H9 (cell line): Measurements from ENCODE around the gene SPDYE4. TPM values are rescaled to one million over a fixed set of nuclear protein-coding genes. Genes with fewer than 3 reads are reported as not detected.

Source experiments
- DNase-seq: peaks from one replicate; pipeline ENCODE4 v3.0.0-alpha.2; 2017
- H2AFZ ChIP-seq: one replicate; pipeline ENCODE4 v1.6.1; 2013; ENCODE audit warnings: mild to moderate bottlenecking, low read length, control low read depth, moderate library complexity
- H2AK5ac ChIP-seq: 2 replicates; pipeline ENCODE4 v1.6.1; 2013; ENCODE audit warnings: low read length, control low read depth, mixed read lengths; ENCODE audit not compliant: insufficient read length
- H2BK120ac ChIP-seq: one replicate; pipeline ENCODE4 v1.6.1; 2013; ENCODE audit warnings: low read depth, mild to moderate bottlenecking, low read length, control low read depth, inconsistent platforms; ENCODE audit not compliant: poor library complexity, severe bottlenecking
- H2BK12ac ChIP-seq: 2 replicates; pipeline ENCODE4 v1.6.1; 2013; ENCODE audit warnings: low read length, control low read depth, mixed read lengths, low read depth; ENCODE audit not compliant: insufficient read length
- H2BK15ac ChIP-seq: 2 replicates; pipeline ENCODE4 v1.6.1; 2013; ENCODE audit warnings: low read depth, low read length, control low read depth
- H2BK20ac ChIP-seq: one replicate; pipeline ENCODE4 v1.6.1; 2013; ENCODE audit warnings: low read depth, mild to moderate bottlenecking, low read length, control low read depth, inconsistent platforms; ENCODE audit not compliant: poor library complexity, severe bottlenecking
- H2BK5ac ChIP-seq: 2 replicates; pipeline ENCODE4 v1.6.1; 2013; ENCODE audit warnings: low read length, control low read depth, mixed read lengths; ENCODE audit not compliant: insufficient read length
- H3K14ac ChIP-seq: 2 replicates; pipeline ENCODE4 v1.6.1; 2013; ENCODE audit warnings: low read length, control low read depth; ENCODE audit not compliant: insufficient read depth
- H3K18ac ChIP-seq: 2 replicates; pipeline ENCODE4 v1.6.1; 2013; ENCODE audit warnings: low read depth, mild to moderate bottlenecking, mixed read lengths, low read length, control low read depth; ENCODE audit not compliant: insufficient read length
- H3K23ac ChIP-seq: 2 replicates; pipeline ENCODE4 v1.6.1; 2013; ENCODE audit warnings: low read length, control low read depth, mixed read lengths, low read depth; ENCODE audit not compliant: insufficient read length
- H3K23me2 ChIP-seq: 2 replicates; pipeline ENCODE4 v1.6.1; 2013; ENCODE audit warnings: low read depth, mild to moderate bottlenecking, mixed read lengths, low read length, control low read depth; ENCODE audit not compliant: insufficient read length, poor library complexity, severe bottlenecking
- H3K27ac ChIP-seq: 2 replicates; pipeline ENCODE4 v1.5.1; 2013; ENCODE audit warnings: low read length, control low read depth, mixed read lengths, low read depth; ENCODE audit not compliant: insufficient read length
- H3K27me3 ChIP-seq: 2 replicates; pipeline ENCODE4 v1.6.1; 2013; ENCODE audit warnings: low read length, control low read depth, inconsistent platforms; ENCODE audit not compliant: insufficient read depth
- H3K4ac ChIP-seq: 2 replicates; pipeline ENCODE4 v1.6.1; 2013; ENCODE audit warnings: low read depth, mild to moderate bottlenecking, control low read depth, inconsistent platforms, low read length, moderate library complexity
- H3K4me1 ChIP-seq: 2 replicates; pipeline ENCODE4 v1.6.1; 2013; ENCODE audit warnings: low read length, control low read depth, inconsistent platforms; ENCODE audit not compliant: insufficient read depth
- H3K4me2 ChIP-seq: 2 replicates; pipeline ENCODE4 v1.6.1; 2013; ENCODE audit warnings: low read length, control low read depth, mixed read lengths; ENCODE audit not compliant: insufficient read length, insufficient read depth
- H3K56ac ChIP-seq: 2 replicates; pipeline ENCODE4 v1.6.1; 2013; ENCODE audit warnings: low read depth, mild to moderate bottlenecking, mixed read lengths, low read length, control low read depth; ENCODE audit not compliant: insufficient read length
- H3K79me1 ChIP-seq: 2 replicates; pipeline ENCODE4 v1.6.1; 2013; ENCODE audit warnings: low read depth, mild to moderate bottlenecking, moderate library complexity, low read length, control low read depth, inconsistent platforms; ENCODE audit not compliant: insufficient read depth, poor library complexity, severe bottlenecking
- H3K79me2 ChIP-seq: 2 replicates; pipeline ENCODE4 v1.6.1; 2013; ENCODE audit warnings: low read length, control low read depth, inconsistent platforms; ENCODE audit not compliant: insufficient read depth
- H3K9ac ChIP-seq: 2 replicates; pipeline ENCODE4 v1.6.1; 2013; ENCODE audit warnings: low read length, control low read depth, mixed read lengths; ENCODE audit not compliant: insufficient read length; ENCODE audit errors: extremely low read depth
- H3K9me3 ChIP-seq: one replicate; pipeline ENCODE4 v1.6.1; 2013; ENCODE audit warnings: low read depth, low read length, inconsistent platforms; ENCODE audit not compliant: control insufficient read depth
- H3T11ph ChIP-seq: one replicate; pipeline ENCODE4 v1.6.1; 2013; ENCODE audit warnings: mild to moderate bottlenecking, low read length, control low read depth, inconsistent platforms
- H4K20me1 ChIP-seq: one replicate; pipeline ENCODE4 v1.6.1; 2013; ENCODE audit not compliant: control insufficient read depth, insufficient read length, insufficient read depth
- H4K5ac ChIP-seq: 2 replicates; pipeline ENCODE4 v1.6.1; 2013; ENCODE audit warnings: low read depth, mild to moderate bottlenecking, mixed read lengths, low read length, control low read depth; ENCODE audit not compliant: insufficient read length
- H4K8ac ChIP-seq: replicated peaks from 2 replicates; pipeline ENCODE4 v1.6.1; 2013; ENCODE audit warnings: low read length, control low read depth, mixed read lengths, low read depth; ENCODE audit not compliant: insufficient read length
- H4K91ac ChIP-seq: 2 replicates; pipeline ENCODE4 v1.6.1; 2013; ENCODE audit warnings: low read depth, mild to moderate bottlenecking, moderate library complexity, mixed read lengths, low read length, control low read depth; ENCODE audit not compliant: insufficient read length
- H3K27ac Mint-ChIP-seq, 3 experiments: 2 replicates in 2 of 3; 3 replicates in 1 of 3; pipeline ENCODE4 v1.8.0; 2020 to 2021; ENCODE audit warnings: mixed read lengths in 3 of 3, mild to moderate bottlenecking in 1 of 3, moderate library complexity in 1 of 3
- H3K27me3 Mint-ChIP-seq: 2 replicates; pipeline ENCODE4 v1.8.0; 2021; ENCODE audit warnings: low read depth, mild to moderate bottlenecking, moderate library complexity, mixed read lengths
- H3K36me3 Mint-ChIP-seq, 3 experiments: 2 replicates in 2 of 3; 3 replicates in 1 of 3; pipeline ENCODE4 v1.8.0; 2020 to 2021; ENCODE audit warnings: low read depth in 3 of 3, mixed read lengths in 3 of 3; ENCODE audit not compliant: insufficient read depth in 1 of 3
- H3K4me1 Mint-ChIP-seq, 2 experiments: 2 replicates each; pipeline ENCODE4 v1.8.0; 2020; ENCODE audit warnings: mixed read lengths in 2 of 2
- H3K4me3 Mint-ChIP-seq, 2 experiments: 2 replicates in 1 of 2; 3 replicates in 1 of 2; pipeline ENCODE4 v1.8.0; 2020 to 2021; ENCODE audit warnings: mild to moderate bottlenecking in 2 of 2, mixed read lengths in 2 of 2, moderate library complexity in 1 of 2
- H3K9me3 Mint-ChIP-seq, 2 experiments: 2 replicates in 1 of 2; 3 replicates in 1 of 2; pipeline ENCODE4 v1.8.0; 2020; ENCODE audit warnings: mild to moderate bottlenecking in 2 of 2, mixed read lengths in 2 of 2, moderate library complexity in 1 of 2
- CTCF ChIP-seq: fragments of 200-600 bp; sonication (generic); conservative IDR thresholded peaks from 3 replicates; pipeline ENCODE4 v1.8.0; 2021; ENCODE audit warnings: antibody characterized with exemption, mild to moderate bottlenecking
- WGBS: extraction: QIAGEN DNeasy Blood & Tissue Kit; methylation state at CpG from one replicate; pipeline ENCODE4 v1.1.7; 2013; ENCODE audit warnings: missing lambda C conversion rate, low lambda C conversion rate, mixed read lengths; ENCODE audit not compliant: insufficient read length; ENCODE audit errors: extremely low coverage; 5-methylcytosine and 5-hydroxymethylcytosine counted together
- total RNA-seq: library from RNA; stranded (reverse); gene quantifications from 2 replicates; pipeline ENCODE4 v1.2.1, GENCODE V29; 2021

Gene SPDYE4
- total RNA-seq, 1 experiment from 2014 or later = not detected

GRCh38 chr17:8803531-8804420 lies 45.4 kb upstream of the SPDYE4 start:
- Mint-ChIP-seq H3K4me1 (peaks cover 19 to 25% of the 10 kb centered on the region in 2 experiments), H3K27ac (no peak overlapping the region), H3K27me3 (no peaks in the 10 kb centered on the region; the same call in none of the 2 replicates), H3K36me3 (no peaks in the 10 kb centered on the region), H3K9me3 (peaks cover 0 to 3% of the 10 kb centered on the region in 2 experiments; a peak in 2 of 5 replicates), H3K4me3 (no peak overlapping the region)
- Histone ChIP-seq H2AFZ (no peak overlapping the region), H2BK15ac (no peak overlapping the region), H2BK120ac (no peak overlapping the region), H3K4me1 (no peaks in the 10 kb centered on the region), H3K14ac (no peak overlapping the region), H4K20me1 (no peaks in the 10 kb centered on the region), H3K9ac (no peak overlapping the region), H3K4ac (no peak overlapping the region), H4K91ac (no peak overlapping the region), H3K27me3 (no peaks in the 10 kb centered on the region), H3K79me2 (no peaks in the 10 kb centered on the region), H3K56ac (no peak overlapping the region), H3K23me2 (no peaks in the 10 kb centered on the region), H3K23ac (no peak overlapping the region), H3K18ac (no peak overlapping the region), H2BK5ac (no peak overlapping the region), H3K27ac (no peak overlapping the region), H4K8ac (no peak overlapping the region), H2AK5ac (no peak overlapping the region), H3K9me3 (no peaks in the 10 kb centered on the region), H3T11ph (no peak overlapping the region), H3K4me2 (no peak overlapping the region), H2BK20ac (no peak overlapping the region), H3K79me1 (no peaks in the 10 kb centered on the region), H2BK12ac (no peak overlapping the region), H4K5ac (no peak overlapping the region)
- peak; percentile 46 for TF ChIP-seq CTCF
- no CpG with 5 or more reads among the region's 19 CpGs for WGBS
- DNase-seq = peak; percentile 72
